ENCODE data around the gene SERGEF. TPM values are rescaled to one million over a fixed set of nuclear protein-coding genes. Genes with fewer than 3 reads are reported as not detected.

SERGEF gene
- total RNA-seq, 2 donors from 2014 or later, result 26.7 to 42.1 TPM

GRCh38 chr11:17746096-17746495 lies 266.8 kb downstream of the SERGEF start:
- no peak overlapping the region for H3K4me3 ChIP-seq (ENCODE audit: low read length)
- H3K9me3 ChIP-seq (ENCODE audit: control insufficient read depth, low read length), result no peaks in the 10 kb centered on the region
- Mint-ChIP-seq H3K4me1 (no peaks in the 10 kb centered on the region), H3K36me3 (ENCODE audit: low read depth) (no peaks in the 10 kb centered on the region), H3K27ac (no peak overlapping the region), H3K4me3 (no peak overlapping the region), H3K27me3 (ENCODE audit: insufficient read depth) (peaks cover 18% of the 10 kb centered on the region), H3K9me3 (no peaks in the 10 kb centered on the region)
- no peak overlapping the region for H3K27ac ChIP-seq (ENCODE audit: low read depth, low read length)
- no peak overlapping the region for H3K9ac ChIP-seq (ENCODE audit: extremely low read depth, low read length, poor library complexity, severe bottlenecking)
- TF ChIP-seq, protein P1, sequence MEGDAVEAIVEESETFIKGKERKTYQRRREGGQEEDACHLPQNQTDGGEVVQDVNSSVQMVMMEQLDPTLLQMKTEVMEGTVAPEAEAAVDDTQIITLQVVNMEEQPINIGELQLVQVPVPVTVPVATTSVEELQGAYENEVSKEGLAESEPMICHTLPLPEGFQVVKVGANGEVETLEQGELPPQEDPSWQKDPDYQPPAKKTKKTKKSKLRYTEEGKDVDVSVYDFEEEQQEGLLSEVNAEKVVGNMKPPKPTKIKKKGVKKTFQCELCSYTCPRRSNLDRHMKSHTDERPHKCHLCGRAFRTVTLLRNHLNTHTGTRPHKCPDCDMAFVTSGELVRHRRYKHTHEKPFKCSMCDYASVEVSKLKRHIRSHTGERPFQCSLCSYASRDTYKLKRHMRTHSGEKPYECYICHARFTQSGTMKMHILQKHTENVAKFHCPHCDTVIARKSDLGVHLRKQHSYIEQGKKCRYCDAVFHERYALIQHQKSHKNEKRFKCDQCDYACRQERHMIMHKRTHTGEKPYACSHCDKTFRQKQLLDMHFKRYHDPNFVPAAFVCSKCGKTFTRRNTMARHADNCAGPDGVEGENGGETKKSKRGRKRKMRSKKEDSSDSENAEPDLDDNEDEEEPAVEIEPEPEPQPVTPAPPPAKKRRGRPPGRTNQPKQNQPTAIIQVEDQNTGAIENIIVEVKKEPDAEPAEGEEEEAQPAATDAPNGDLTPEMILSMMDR (conservative IDR thresholded peaks at IDR 0.05), result no peak
- no peaks in the 10 kb centered on the region for H3K36me3 ChIP-seq (ENCODE audit: control insufficient read depth, insufficient read depth, low read length)
- H3K4me1 ChIP-seq (ENCODE audit: control insufficient read depth, insufficient read depth, low read length), result no peaks in the 10 kb centered on the region
- no peak for DNase-seq
- no peaks in the 10 kb centered on the region for H3K27me3 ChIP-seq (ENCODE audit: control insufficient read depth, insufficient read depth, low read length, poor library complexity, severe bottlenecking)
- WGBS, 2 experiments (ENCODE audit: insufficient coverage in 1 of 2, insufficient read length in 1 of 2), result 82 to 92% methylated on average over 7 to 11 of the region's 11 CpGs

DNA sequence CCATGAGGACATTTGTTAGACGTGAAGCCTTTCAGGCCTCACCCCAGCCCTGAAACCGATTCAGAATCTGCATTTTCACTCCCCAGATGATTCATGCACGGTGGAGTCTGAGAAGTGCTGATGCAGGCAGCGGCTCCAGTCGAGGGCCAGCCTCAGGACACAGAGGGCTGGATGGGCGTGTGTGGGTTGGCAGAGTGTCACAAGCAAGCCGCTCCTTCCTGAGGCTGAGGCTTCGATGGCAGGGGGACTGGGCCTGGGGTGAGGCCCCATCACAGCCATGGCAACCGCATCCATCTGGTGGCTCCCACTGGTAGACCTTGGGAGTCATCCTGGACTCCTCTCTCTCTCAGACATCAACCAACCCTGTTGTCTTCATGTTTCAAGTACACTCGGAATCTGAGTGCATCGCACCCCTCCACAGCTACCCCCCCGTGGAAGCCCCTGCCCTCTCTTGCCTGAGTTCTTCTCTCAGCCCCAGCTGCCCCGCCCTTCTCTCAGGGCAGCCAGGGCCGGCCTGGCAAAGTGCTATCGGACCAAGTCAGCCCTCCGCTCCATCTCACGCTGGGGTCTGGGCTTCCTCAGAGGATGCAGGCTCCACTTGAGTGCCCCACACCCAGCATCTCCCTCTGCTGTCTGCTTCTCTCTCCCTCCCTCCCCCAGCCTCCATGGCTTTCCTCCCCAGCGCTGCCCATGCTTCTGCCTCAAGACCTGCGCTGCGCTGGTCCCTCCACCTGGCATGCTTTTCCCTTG lies 267.6 kb downstream of the SERGEF start:
- Histone ChIP-seq H3K4me3 (ENCODE audit: low read length) (no peak overlapping the region), H3K9ac (ENCODE audit: extremely low read depth, low read length, poor library complexity, severe bottlenecking) (no peak overlapping the region), H3K36me3 (ENCODE audit: control insufficient read depth, insufficient read depth, low read length) (no peaks in the 10 kb centered on the region), H3K9me3 (ENCODE audit: control insufficient read depth, low read length) (no peaks in the 10 kb centered on the region), H3K4me1 (ENCODE audit: control insufficient read depth, insufficient read depth, low read length) (no peaks in the 10 kb centered on the region), H3K27ac (ENCODE audit: low read depth, low read length) (no peak overlapping the region), H3K27me3 (ENCODE audit: control insufficient read depth, insufficient read depth, low read length, poor library complexity, severe bottlenecking) (no peaks in the 10 kb centered on the region)
- Mint-ChIP-seq H3K27me3 (ENCODE audit: insufficient read depth) (peaks cover 21% of the 10 kb centered on the region), H3K36me3 (ENCODE audit: low read depth) (no peaks in the 10 kb centered on the region), H3K4me3 (no peak overlapping the region), H3K27ac (no peak overlapping the region), H3K9me3 (no peaks in the 10 kb centered on the region), H3K4me1 (no peaks in the 10 kb centered on the region)
- TF ChIP-seq, protein P1 (conservative IDR thresholded peaks at IDR 0.05), result no peak
- 83 to 90% methylated on average over 11 to 20 of the region's 20 CpGs for WGBS, 2 experiments (ENCODE audit: insufficient coverage in 1 of 2, insufficient read length in 1 of 2)
- no peak for DNase-seq

GRCh38 chr11:17744151-17744940 lies 268.5 kb downstream of the SERGEF start:
- no peaks in the 10 kb centered on the region for H3K27me3 ChIP-seq (ENCODE audit: control insufficient read depth, insufficient read depth, low read length, poor library complexity, severe bottlenecking)
- H3K9ac ChIP-seq (ENCODE audit: extremely low read depth, low read length, poor library complexity, severe bottlenecking), result no peak overlapping the region
- no peaks in the 10 kb centered on the region for H3K4me1 Mint-ChIP-seq
- H3K27ac ChIP-seq (ENCODE audit: low read depth, low read length), result no peak overlapping the region
- no peaks in the 10 kb centered on the region for H3K4me1 ChIP-seq (ENCODE audit: control insufficient read depth, insufficient read depth, low read length)
- TF ChIP-seq, protein P1 (conservative IDR thresholded peaks at IDR 0.05), result no peak
- no peaks in the 10 kb centered on the region for H3K36me3 ChIP-seq (ENCODE audit: control insufficient read depth, insufficient read depth, low read length)
- no peak for DNase-seq
- H3K4me3 ChIP-seq (ENCODE audit: low read length), result no peak overlapping the region
- H3K36me3 Mint-ChIP-seq (ENCODE audit: low read depth), result no peaks in the 10 kb centered on the region
- H3K9me3 Mint-ChIP-seq, result no peaks in the 10 kb centered on the region
- no peak overlapping the region for H3K27ac Mint-ChIP-seq
- no peak overlapping the region for H3K4me3 Mint-ChIP-seq
- H3K27me3 Mint-ChIP-seq (ENCODE audit: insufficient read depth), result peaks cover 21% of the 10 kb centered on the region
- no peaks in the 10 kb centered on the region for H3K9me3 ChIP-seq (ENCODE audit: control insufficient read depth, low read length)
- 76 to 82% methylated on average over 7 to 10 of the region's 10 CpGs for WGBS, 2 experiments (ENCODE audit: insufficient coverage in 1 of 2, insufficient read length in 1 of 2)
